H9 (cell line): Measurements from ENCODE around the gene ZNF668. TPM values are rescaled to one million over a fixed set of nuclear protein-coding genes. Genes with fewer than 3 reads are reported as not detected.

ENCODE experiments used
- DNase-seq: peaks from one replicate; pipeline ENCODE4 v3.0.0-alpha.2; 2017
- H2AFZ ChIP-seq: one replicate; pipeline ENCODE4 v1.6.1; 2013; ENCODE audit warnings: mild to moderate bottlenecking, low read length, control low read depth, moderate library complexity
- H2AK5ac ChIP-seq: 2 replicates; pipeline ENCODE4 v1.6.1; 2013; ENCODE audit warnings: low read length, control low read depth, mixed read lengths; ENCODE audit not compliant: insufficient read length
- H2BK120ac ChIP-seq: one replicate; pipeline ENCODE4 v1.6.1; 2013; ENCODE audit warnings: low read depth, mild to moderate bottlenecking, low read length, control low read depth, inconsistent platforms; ENCODE audit not compliant: poor library complexity, severe bottlenecking
- H2BK12ac ChIP-seq: 2 replicates; pipeline ENCODE4 v1.6.1; 2013; ENCODE audit warnings: low read length, control low read depth, mixed read lengths, low read depth; ENCODE audit not compliant: insufficient read length
- H2BK15ac ChIP-seq: 2 replicates; pipeline ENCODE4 v1.6.1; 2013; ENCODE audit warnings: low read depth, low read length, control low read depth
- H2BK20ac ChIP-seq: one replicate; pipeline ENCODE4 v1.6.1; 2013; ENCODE audit warnings: low read depth, mild to moderate bottlenecking, low read length, control low read depth, inconsistent platforms; ENCODE audit not compliant: poor library complexity, severe bottlenecking
- H2BK5ac ChIP-seq: 2 replicates; pipeline ENCODE4 v1.6.1; 2013; ENCODE audit warnings: low read length, control low read depth, mixed read lengths; ENCODE audit not compliant: insufficient read length
- H3K14ac ChIP-seq: 2 replicates; pipeline ENCODE4 v1.6.1; 2013; ENCODE audit warnings: low read length, control low read depth; ENCODE audit not compliant: insufficient read depth
- H3K18ac ChIP-seq: 2 replicates; pipeline ENCODE4 v1.6.1; 2013; ENCODE audit warnings: low read depth, mild to moderate bottlenecking, mixed read lengths, low read length, control low read depth; ENCODE audit not compliant: insufficient read length
- H3K23ac ChIP-seq: 2 replicates; pipeline ENCODE4 v1.6.1; 2013; ENCODE audit warnings: low read length, control low read depth, mixed read lengths, low read depth; ENCODE audit not compliant: insufficient read length
- H3K23me2 ChIP-seq: 2 replicates; pipeline ENCODE4 v1.6.1; 2013; ENCODE audit warnings: low read depth, mild to moderate bottlenecking, mixed read lengths, low read length, control low read depth; ENCODE audit not compliant: insufficient read length, poor library complexity, severe bottlenecking
- H3K27ac ChIP-seq: 2 replicates; pipeline ENCODE4 v1.5.1; 2013; ENCODE audit warnings: low read length, control low read depth, mixed read lengths, low read depth; ENCODE audit not compliant: insufficient read length
- H3K27me3 ChIP-seq: 2 replicates; pipeline ENCODE4 v1.6.1; 2013; ENCODE audit warnings: low read length, control low read depth, inconsistent platforms; ENCODE audit not compliant: insufficient read depth
- H3K4ac ChIP-seq: 2 replicates; pipeline ENCODE4 v1.6.1; 2013; ENCODE audit warnings: low read depth, mild to moderate bottlenecking, control low read depth, inconsistent platforms, low read length, moderate library complexity
- H3K4me1 ChIP-seq: 2 replicates; pipeline ENCODE4 v1.6.1; 2013; ENCODE audit warnings: low read length, control low read depth, inconsistent platforms; ENCODE audit not compliant: insufficient read depth
- H3K4me2 ChIP-seq: 2 replicates; pipeline ENCODE4 v1.6.1; 2013; ENCODE audit warnings: low read length, control low read depth, mixed read lengths; ENCODE audit not compliant: insufficient read length, insufficient read depth
- H3K56ac ChIP-seq: 2 replicates; pipeline ENCODE4 v1.6.1; 2013; ENCODE audit warnings: low read depth, mild to moderate bottlenecking, mixed read lengths, low read length, control low read depth; ENCODE audit not compliant: insufficient read length
- H3K79me1 ChIP-seq: 2 replicates; pipeline ENCODE4 v1.6.1; 2013; ENCODE audit warnings: low read depth, mild to moderate bottlenecking, moderate library complexity, low read length, control low read depth, inconsistent platforms; ENCODE audit not compliant: insufficient read depth, poor library complexity, severe bottlenecking
- H3K79me2 ChIP-seq: 2 replicates; pipeline ENCODE4 v1.6.1; 2013; ENCODE audit warnings: low read length, control low read depth, inconsistent platforms; ENCODE audit not compliant: insufficient read depth
- H3K9ac ChIP-seq: 2 replicates; pipeline ENCODE4 v1.6.1; 2013; ENCODE audit warnings: low read length, control low read depth, mixed read lengths; ENCODE audit not compliant: insufficient read length; ENCODE audit errors: extremely low read depth
- H3K9me3 ChIP-seq: one replicate; pipeline ENCODE4 v1.6.1; 2013; ENCODE audit warnings: low read depth, low read length, inconsistent platforms; ENCODE audit not compliant: control insufficient read depth
- H3T11ph ChIP-seq: one replicate; pipeline ENCODE4 v1.6.1; 2013; ENCODE audit warnings: mild to moderate bottlenecking, low read length, control low read depth, inconsistent platforms
- H4K20me1 ChIP-seq: one replicate; pipeline ENCODE4 v1.6.1; 2013; ENCODE audit not compliant: control insufficient read depth, insufficient read length, insufficient read depth
- H4K5ac ChIP-seq: 2 replicates; pipeline ENCODE4 v1.6.1; 2013; ENCODE audit warnings: low read depth, mild to moderate bottlenecking, mixed read lengths, low read length, control low read depth; ENCODE audit not compliant: insufficient read length
- H4K8ac ChIP-seq: replicated peaks from 2 replicates; pipeline ENCODE4 v1.6.1; 2013; ENCODE audit warnings: low read length, control low read depth, mixed read lengths, low read depth; ENCODE audit not compliant: insufficient read length
- H4K91ac ChIP-seq: 2 replicates; pipeline ENCODE4 v1.6.1; 2013; ENCODE audit warnings: low read depth, mild to moderate bottlenecking, moderate library complexity, mixed read lengths, low read length, control low read depth; ENCODE audit not compliant: insufficient read length
- H3K27ac Mint-ChIP-seq, 3 experiments: 2 replicates in 2 of 3; 3 replicates in 1 of 3; pipeline ENCODE4 v1.8.0; 2020 to 2021; ENCODE audit warnings: mixed read lengths in 3 of 3, mild to moderate bottlenecking in 1 of 3, moderate library complexity in 1 of 3
- H3K27me3 Mint-ChIP-seq: 2 replicates; pipeline ENCODE4 v1.8.0; 2021; ENCODE audit warnings: low read depth, mild to moderate bottlenecking, moderate library complexity, mixed read lengths
- H3K36me3 Mint-ChIP-seq, 3 experiments: 2 replicates in 2 of 3; 3 replicates in 1 of 3; pipeline ENCODE4 v1.8.0; 2020 to 2021; ENCODE audit warnings: low read depth in 3 of 3, mixed read lengths in 3 of 3; ENCODE audit not compliant: insufficient read depth in 1 of 3
- H3K4me1 Mint-ChIP-seq, 2 experiments: 2 replicates each; pipeline ENCODE4 v1.8.0; 2020; ENCODE audit warnings: mixed read lengths in 2 of 2
- H3K4me3 Mint-ChIP-seq, 2 experiments: 2 replicates in 1 of 2; 3 replicates in 1 of 2; pipeline ENCODE4 v1.8.0; 2020 to 2021; ENCODE audit warnings: mild to moderate bottlenecking in 2 of 2, mixed read lengths in 2 of 2, moderate library complexity in 1 of 2
- H3K9me3 Mint-ChIP-seq, 2 experiments: 2 replicates in 1 of 2; 3 replicates in 1 of 2; pipeline ENCODE4 v1.8.0; 2020; ENCODE audit warnings: mild to moderate bottlenecking in 2 of 2, mixed read lengths in 2 of 2, moderate library complexity in 1 of 2
- WGBS: extraction: QIAGEN DNeasy Blood & Tissue Kit; methylation state at CpG from one replicate; pipeline ENCODE4 v1.1.7; 2013; ENCODE audit warnings: missing lambda C conversion rate, low lambda C conversion rate, mixed read lengths; ENCODE audit not compliant: insufficient read length; ENCODE audit errors: extremely low coverage; 5-methylcytosine and 5-hydroxymethylcytosine counted together
- total RNA-seq: library from RNA; stranded (reverse); gene quantifications from 2 replicates; pipeline ENCODE4 v1.2.1, GENCODE V29; 2021
- TF ChIP-seq, protein P1 (sequence below): fragments of 200-600 bp; sonication (generic); conservative IDR thresholded peaks from 3 replicates; pipeline ENCODE4 v1.8.0; 2021; ENCODE audit warnings: antibody characterized with exemption, mild to moderate bottlenecking

The ZNF668 gene
- total RNA-seq, 1 experiment from 2014 or later = 18.6 TPM

GRCh38 chr16:31061813-31062440 is 12.1 kb downstream of the ZNF668 start:
- Histone ChIP-seq H2BK15ac (no peak overlapping the region), H4K20me1 (no peaks in the 10 kb centered on the region), H3K14ac (no peak overlapping the region), H3K56ac (no peak overlapping the region), H3K4me2 (no peak overlapping the region), H2BK120ac (no peak overlapping the region), H3K23me2 (no peaks in the 10 kb centered on the region), H3K27ac (no peak overlapping the region), H2AFZ (no peak overlapping the region), H2BK5ac (no peak overlapping the region), H3K4ac (no peak overlapping the region), H3K9me3 (no peaks in the 10 kb centered on the region), H2BK20ac (no peak overlapping the region), H3K4me1 (no peaks in the 10 kb centered on the region), H3K23ac (no peak overlapping the region), H3K18ac (no peak overlapping the region), H3K79me1 (no peaks in the 10 kb centered on the region), H3K79me2 (no peaks in the 10 kb centered on the region), H4K91ac (no peak overlapping the region), H4K8ac (no peak overlapping the region), H4K5ac (no peak overlapping the region), H3T11ph (no peak overlapping the region), H2AK5ac (no peak overlapping the region), H3K27me3 (no peaks in the 10 kb centered on the region), H3K9ac (no peak overlapping the region), H2BK12ac (no peak overlapping the region)
- Mint-ChIP-seq H3K4me1 (no peaks in the 10 kb centered on the region), H3K27ac (no peak overlapping the region), H3K27me3 (no peaks in the 10 kb centered on the region), H3K9me3 (no peaks in the 10 kb centered on the region), H3K4me3 (no peak overlapping the region), H3K36me3 (peaks cover 22 to 51% (median 40%) of the 10 kb centered on the region in 3 experiments)
- DNase-seq = no peak
- TF ChIP-seq, protein P1, sequence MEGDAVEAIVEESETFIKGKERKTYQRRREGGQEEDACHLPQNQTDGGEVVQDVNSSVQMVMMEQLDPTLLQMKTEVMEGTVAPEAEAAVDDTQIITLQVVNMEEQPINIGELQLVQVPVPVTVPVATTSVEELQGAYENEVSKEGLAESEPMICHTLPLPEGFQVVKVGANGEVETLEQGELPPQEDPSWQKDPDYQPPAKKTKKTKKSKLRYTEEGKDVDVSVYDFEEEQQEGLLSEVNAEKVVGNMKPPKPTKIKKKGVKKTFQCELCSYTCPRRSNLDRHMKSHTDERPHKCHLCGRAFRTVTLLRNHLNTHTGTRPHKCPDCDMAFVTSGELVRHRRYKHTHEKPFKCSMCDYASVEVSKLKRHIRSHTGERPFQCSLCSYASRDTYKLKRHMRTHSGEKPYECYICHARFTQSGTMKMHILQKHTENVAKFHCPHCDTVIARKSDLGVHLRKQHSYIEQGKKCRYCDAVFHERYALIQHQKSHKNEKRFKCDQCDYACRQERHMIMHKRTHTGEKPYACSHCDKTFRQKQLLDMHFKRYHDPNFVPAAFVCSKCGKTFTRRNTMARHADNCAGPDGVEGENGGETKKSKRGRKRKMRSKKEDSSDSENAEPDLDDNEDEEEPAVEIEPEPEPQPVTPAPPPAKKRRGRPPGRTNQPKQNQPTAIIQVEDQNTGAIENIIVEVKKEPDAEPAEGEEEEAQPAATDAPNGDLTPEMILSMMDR = no peak
- no CpG with 5 or more reads among the region's 54 CpGs for WGBS
